ENCODE results near the gene LONP2.

- TF ChIP-seq CTCF (IDR thresholded peaks at IDR 0.05) (no peak), POLR2A (IDR thresholded peaks at IDR 0.05) (no peak)
Observed at GRCh38 chr16:48282636-48283263, 38.6 kb downstream of the LONP2 start.
